NT2/D1 (cell line): Measurements from ENCODE around the gene FCN3.

Experiments used
- YY1 ChIP-seq: IDR thresholded peaks from 2 replicates; pipeline ENCODE4 v1.6.1; 2011; ENCODE audit not compliant: insufficient read length, insufficient read depth
- ZNF274 ChIP-seq: IDR thresholded peaks from 2 replicates; pipeline ENCODE4 v1.6.1; 2011; ENCODE audit warnings: mild to moderate bottlenecking, low read depth, low read length

DNA sequence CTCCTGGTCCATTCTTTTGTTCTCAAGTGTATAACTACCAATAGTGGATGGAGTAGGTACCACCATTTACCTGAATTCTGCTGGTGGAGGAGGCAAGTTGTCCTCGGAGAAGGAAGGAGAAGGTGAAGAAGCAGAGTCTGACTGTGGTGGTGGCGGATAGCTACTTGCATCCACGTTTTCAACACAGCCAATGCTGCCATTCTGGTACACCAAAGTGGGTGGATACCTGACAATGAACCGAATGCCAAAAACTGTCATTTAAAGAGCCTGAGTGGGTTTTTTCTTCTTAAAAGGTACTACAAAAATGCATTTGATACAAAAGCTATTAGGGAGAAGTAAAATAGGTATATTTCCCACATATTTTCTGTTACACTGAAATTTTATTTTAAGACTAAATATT, 37.9 kb upstream of the FCN3 start:
- no peak for TF ChIP-seq ZNF274
- TF ChIP-seq YY1: no peak
